Measurements from ENCODE around the gene RANBP17. TPM values are rescaled to one million over a fixed set of nuclear protein-coding genes. Genes with fewer than 3 reads are reported as not detected.

Gene RANBP17
- total and polyA plus RNA-seq, 2 experiments from 2014 or later = 3.7 to 3.8 TPM

GRCh38 chr5:170836226-170836625 lies 25.6 kb upstream of the RANBP17 start:
- DNase-seq = no peak
- H3K4me1 ChIP-seq (ENCODE audit: insufficient read depth) = no peaks in the 10 kb centered on the region
- no peak for TF ChIP-seq EZH2phosphoT487 (IDR thresholded peaks at IDR 0.05; ENCODE audit: insufficient read depth, low read depth)
- TF ChIP-seq EZH2 (IDR thresholded peaks at IDR 0.05; ENCODE audit: insufficient read depth, poor library complexity, severe bottlenecking) = no peak
- H3K36me3 ChIP-seq (ENCODE audit: low read depth) = no peaks in the 10 kb centered on the region
- no peaks in the 10 kb centered on the region for H3F3A ChIP-seq (ENCODE audit: insufficient read depth)
- H2AFZ ChIP-seq = no peak overlapping the region
- H4K20me1 ChIP-seq (ENCODE audit: insufficient read depth) = no peaks in the 10 kb centered on the region
- no peaks in the 10 kb centered on the region for H3K9me3 ChIP-seq (ENCODE audit: low read depth)
- 47 to 52% methylated on average over 4 of the region's 4 CpGs for WGBS, 2 experiments (ENCODE audit: low coverage in 1 of 2, low lambda C conversion rate in 2 of 2, missing lambda C conversion rate in 2 of 2)
- H3K27me3 ChIP-seq (replicated peaks; ENCODE audit: insufficient read depth) = no peaks in the 10 kb centered on the region; the same call in 1 of the 2 replicates
- no peaks in the 10 kb centered on the region for H3K9me2 ChIP-seq (ENCODE audit: insufficient read depth)
- H3K79me2 ChIP-seq (ENCODE audit: insufficient read depth) = no peaks in the 10 kb centered on the region
- H3K4me3 ChIP-seq = no peak overlapping the region
- no peak overlapping the region for H3K4me2 ChIP-seq (ENCODE audit: unreplicated experiment)
- in situ Hi-C loops (cut with MboI) = no loop called here
- H3K9ac ChIP-seq = no peak overlapping the region
- no peak overlapping the region for H3K27ac ChIP-seq

- in situ Hi-C loops (cut with MboI) = no loop called here
- Histone ChIP-seq H2AFZ (no peak overlapping the region), H3K36me3 (ENCODE audit: low read depth) (no peaks in the 10 kb centered on the region), H3K4me3 (no peak overlapping the region), H3F3A (ENCODE audit: insufficient read depth) (0 out of 2 replicates have a peak, but pooled peaks cover 4% of the 10 kb centered on the region), H4K20me1 (ENCODE audit: insufficient read depth) (no peaks in the 10 kb centered on the region), H3K27me3 (replicated peaks; ENCODE audit: insufficient read depth) (no peaks in the 10 kb centered on the region), H3K4me2 (ENCODE audit: unreplicated experiment) (no peak overlapping the region), H3K9me3 (ENCODE audit: low read depth) (no peaks in the 10 kb centered on the region), H3K4me1 (ENCODE audit: insufficient read depth) (peaks cover 5% of the 10 kb centered on the region; the same call in 1 of the 2 replicates), H3K79me2 (ENCODE audit: insufficient read depth) (no peaks in the 10 kb centered on the region), H3K9me2 (ENCODE audit: insufficient read depth) (no peaks in the 10 kb centered on the region), H3K9ac (no peak overlapping the region), H3K27ac (no peak overlapping the region)
- 20 to 35% methylated on average over 2 of the region's 2 CpGs for WGBS, 2 experiments (ENCODE audit: low coverage in 1 of 2, low lambda C conversion rate in 2 of 2, missing lambda C conversion rate in 2 of 2)
- TF ChIP-seq EZH2phosphoT487 (IDR thresholded peaks at IDR 0.05; ENCODE audit: insufficient read depth, low read depth) (no peak), EZH2 (IDR thresholded peaks at IDR 0.05; ENCODE audit: insufficient read depth, poor library complexity, severe bottlenecking) (no peak)
- no peak for DNase-seq
Observed at GRCh38 chr5:170843870-170844269, 17.9 kb upstream of the RANBP17 start.

- Histone ChIP-seq H3K27me3 (replicated peaks; ENCODE audit: insufficient read depth) (no peaks in the 10 kb centered on the region), H3K79me2 (ENCODE audit: insufficient read depth) (no peaks in the 10 kb centered on the region), H3K4me1 (ENCODE audit: insufficient read depth) (peaks cover 5% of the 10 kb centered on the region; the same call in 1 of the 2 replicates), H3K9ac (no peak overlapping the region), H3K36me3 (ENCODE audit: low read depth) (no peaks in the 10 kb centered on the region), H3K9me3 (ENCODE audit: low read depth) (no peaks in the 10 kb centered on the region), H3K4me3 (no peak overlapping the region), H3K4me2 (ENCODE audit: unreplicated experiment) (no peak overlapping the region), H4K20me1 (ENCODE audit: insufficient read depth) (no peaks in the 10 kb centered on the region), H3F3A (ENCODE audit: insufficient read depth) (0 out of 2 replicates have a peak, but pooled peaks cover 4% of the 10 kb centered on the region), H3K27ac (no peak overlapping the region), H2AFZ (no peak overlapping the region), H3K9me2 (ENCODE audit: insufficient read depth) (no peaks in the 10 kb centered on the region)
- WGBS, 2 experiments (ENCODE audit: low coverage in 1 of 2, low lambda C conversion rate in 2 of 2, missing lambda C conversion rate in 2 of 2) = 28 to 43% methylated on average over 2 of the region's 2 CpGs
- DNase-seq = no peak
- TF ChIP-seq EZH2 (IDR thresholded peaks at IDR 0.05; ENCODE audit: insufficient read depth, poor library complexity, severe bottlenecking) (no peak), EZH2phosphoT487 (IDR thresholded peaks at IDR 0.05; ENCODE audit: insufficient read depth, low read depth) (no peak)
- in situ Hi-C loops (cut with MboI) = no loop called here
Observed at GRCh38 chr5:170844651-170845050, 17.2 kb upstream of the RANBP17 start.

GRCh38 chr5:170846416-170846815 lies 15.4 kb upstream of the RANBP17 start:
- no peak overlapping the region for H3K4me2 ChIP-seq (ENCODE audit: unreplicated experiment)
- in situ Hi-C loops (cut with MboI) = no loop called here
- no peak overlapping the region for H2AFZ ChIP-seq
- no peaks in the 10 kb centered on the region for H3K9me3 ChIP-seq (ENCODE audit: low read depth)
- TF ChIP-seq EZH2 (IDR thresholded peaks at IDR 0.05; ENCODE audit: insufficient read depth, poor library complexity, severe bottlenecking) (no peak), EZH2phosphoT487 (IDR thresholded peaks at IDR 0.05; ENCODE audit: insufficient read depth, low read depth) (no peak)
- H3K4me3 ChIP-seq = no peak overlapping the region
- H3K27me3 ChIP-seq (replicated peaks; ENCODE audit: insufficient read depth) = no peaks in the 10 kb centered on the region
- H3K9ac ChIP-seq = no peak overlapping the region
- no peaks in the 10 kb centered on the region for H3K36me3 ChIP-seq (ENCODE audit: low read depth)
- H3K9me2 ChIP-seq (ENCODE audit: insufficient read depth) = no peaks in the 10 kb centered on the region
- peaks cover 5% of the 10 kb centered on the region; the same call in 1 of the 2 replicates for H3K4me1 ChIP-seq (ENCODE audit: insufficient read depth)
- H3F3A ChIP-seq (ENCODE audit: insufficient read depth) = 0 out of 2 replicates have a peak, but pooled peaks cover 4% of the 10 kb centered on the region
- no peaks in the 10 kb centered on the region for H4K20me1 ChIP-seq (ENCODE audit: insufficient read depth)
- no peak for DNase-seq
- H3K27ac ChIP-seq = no peak overlapping the region
- no peaks in the 10 kb centered on the region for H3K79me2 ChIP-seq (ENCODE audit: insufficient read depth)

- Histone ChIP-seq H4K20me1 (ENCODE audit: insufficient read depth) (no peaks in the 10 kb centered on the region), H3K9me3 (ENCODE audit: low read depth) (no peaks in the 10 kb centered on the region), H3K4me1 (ENCODE audit: insufficient read depth) (peaks cover 5% of the 10 kb centered on the region; the same call in 1 of the 2 replicates), H3K9me2 (ENCODE audit: insufficient read depth) (no peaks in the 10 kb centered on the region), H3K9ac (no peak overlapping the region), H3K27ac (no peak overlapping the region), H3K4me2 (ENCODE audit: unreplicated experiment) (no peak overlapping the region), H3F3A (ENCODE audit: insufficient read depth) (0 out of 2 replicates have a peak, but pooled peaks cover 4% of the 10 kb centered on the region), H3K27me3 (replicated peaks; ENCODE audit: insufficient read depth) (no peaks in the 10 kb centered on the region), H3K79me2 (ENCODE audit: insufficient read depth) (no peaks in the 10 kb centered on the region), H3K4me3 (no peak overlapping the region), H2AFZ (no peak overlapping the region), H3K36me3 (ENCODE audit: low read depth) (no peaks in the 10 kb centered on the region)
- no peak for TF ChIP-seq EZH2 (IDR thresholded peaks at IDR 0.05; ENCODE audit: insufficient read depth, poor library complexity, severe bottlenecking)
- TF ChIP-seq EZH2phosphoT487 (IDR thresholded peaks at IDR 0.05; ENCODE audit: insufficient read depth, low read depth) = no peak
- no peak for DNase-seq
- in situ Hi-C loops (cut with MboI) = no loop called here
Observed at GRCh38 chr5:170846846-170847245, 15.0 kb upstream of the RANBP17 start.
